Upper lobe of left lung (tissue), 4 donors: ENCODE results near the gene TMED8.
"Not testable (repeated sequence)": the region's sequence is repeated elsewhere in the genome, so short reads cannot be mapped to it uniquely, and the experiment has no call there.

Experiments
- POLR2A ChIP-seq, 4 donors: fragments of 450-650 bp; IDR thresholded peaks; one replicate each; pipeline ENCODE4 v1.5.1; 2016 to 2017; ENCODE audit warnings: antibody characterized with exemption in 4 of 4, mild to moderate bottlenecking in 2 of 4
- POLR2AphosphoS5 ChIP-seq, 2 donors: sonication (generic); formaldehyde crosslinking; IDR thresholded peaks; one replicate each; pipeline ENCODE4 v1.5.1; 2017; ENCODE audit warnings: antibody characterized with exemption in 2 of 2
- TF ChIP-seq, protein P1 (sequence below), 6 experiments: fragments of 450-650 bp in 4 of 6; fragments of 200-600 bp in 2 of 6; sonication (generic) in 2 of 6; IDR thresholded peaks; one replicate each; pipeline ENCODE4 v1.5.1; 2016 to 2019; ENCODE audit warnings: antibody characterized with exemption in 6 of 6

DNA sequence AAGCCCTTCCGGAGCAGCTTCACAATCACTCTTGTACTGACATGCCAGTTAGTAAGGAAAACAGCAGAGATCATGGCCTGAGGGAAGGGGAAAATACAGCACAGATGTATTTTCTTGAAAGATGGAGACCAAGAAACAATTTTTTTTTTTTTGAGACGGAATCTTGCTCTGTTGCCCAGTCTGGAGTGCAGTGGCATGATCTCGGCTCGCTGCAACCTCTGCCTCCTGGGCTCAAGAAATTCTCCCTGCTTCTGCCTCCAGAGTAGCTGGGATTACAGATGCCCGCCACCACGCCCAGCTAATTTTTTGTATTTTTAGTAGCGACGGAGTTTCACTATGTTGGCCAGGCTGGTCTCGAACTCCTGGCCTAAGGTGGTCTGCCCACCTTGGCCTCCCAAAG lies 39.6 kb downstream of the TMED8 start:
- TF ChIP-seq, protein P1, sequence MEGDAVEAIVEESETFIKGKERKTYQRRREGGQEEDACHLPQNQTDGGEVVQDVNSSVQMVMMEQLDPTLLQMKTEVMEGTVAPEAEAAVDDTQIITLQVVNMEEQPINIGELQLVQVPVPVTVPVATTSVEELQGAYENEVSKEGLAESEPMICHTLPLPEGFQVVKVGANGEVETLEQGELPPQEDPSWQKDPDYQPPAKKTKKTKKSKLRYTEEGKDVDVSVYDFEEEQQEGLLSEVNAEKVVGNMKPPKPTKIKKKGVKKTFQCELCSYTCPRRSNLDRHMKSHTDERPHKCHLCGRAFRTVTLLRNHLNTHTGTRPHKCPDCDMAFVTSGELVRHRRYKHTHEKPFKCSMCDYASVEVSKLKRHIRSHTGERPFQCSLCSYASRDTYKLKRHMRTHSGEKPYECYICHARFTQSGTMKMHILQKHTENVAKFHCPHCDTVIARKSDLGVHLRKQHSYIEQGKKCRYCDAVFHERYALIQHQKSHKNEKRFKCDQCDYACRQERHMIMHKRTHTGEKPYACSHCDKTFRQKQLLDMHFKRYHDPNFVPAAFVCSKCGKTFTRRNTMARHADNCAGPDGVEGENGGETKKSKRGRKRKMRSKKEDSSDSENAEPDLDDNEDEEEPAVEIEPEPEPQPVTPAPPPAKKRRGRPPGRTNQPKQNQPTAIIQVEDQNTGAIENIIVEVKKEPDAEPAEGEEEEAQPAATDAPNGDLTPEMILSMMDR (IDR thresholded peaks at IDR 0.05), result not testable (repeated sequence)
- not testable (repeated sequence) for TF ChIP-seq POLR2AphosphoS5, POLR2A (IDR thresholded peaks at IDR 0.05)
